ENCODE data around the gene PRIMA1.

The PRIMA1 gene

DNA sequence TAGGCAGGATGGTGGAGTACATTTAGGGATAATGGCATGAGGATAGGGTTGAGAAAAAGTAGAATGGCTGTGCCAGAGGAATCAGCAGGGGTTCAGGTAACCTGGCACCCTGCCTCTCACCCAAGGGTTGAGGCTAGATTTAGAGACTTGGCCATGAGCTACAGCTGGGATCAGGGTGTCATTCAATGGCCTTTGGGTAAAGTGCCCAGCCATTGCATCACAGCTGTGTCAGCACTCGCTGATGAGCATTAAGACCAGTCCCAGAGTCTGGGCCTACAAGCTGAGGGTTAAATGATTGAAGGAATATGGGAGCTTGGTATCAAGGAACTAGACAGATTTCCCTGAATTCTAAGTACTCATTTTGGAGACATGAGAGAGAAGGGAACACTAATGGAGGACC lies 113.9 kb downstream of the PRIMA1 start:
- DNase-seq (ENCODE audit: low read depth) = no peak

DNA sequence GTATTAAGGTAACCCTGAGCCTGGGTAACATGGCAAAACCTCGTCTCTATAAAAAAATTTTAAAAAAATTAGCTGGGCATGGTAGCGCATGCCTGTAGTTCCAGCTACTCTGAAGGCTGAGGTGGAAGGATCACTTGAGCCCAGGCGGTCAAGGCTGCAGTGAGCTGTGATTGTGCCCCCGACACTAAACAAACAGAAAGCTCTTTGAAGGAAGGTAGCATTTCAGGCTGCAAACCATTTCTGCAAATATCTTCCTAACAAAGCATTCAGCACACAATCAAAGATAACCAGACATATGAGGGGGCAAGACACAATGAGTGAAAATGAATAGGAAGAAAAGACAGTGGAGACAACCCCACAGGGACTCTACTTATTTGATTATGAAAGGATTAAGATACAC lies 118.7 kb downstream of the PRIMA1 start:
- DNase-seq (ENCODE audit: low read depth) = no peak
